Liver (tissue), 9 donors: ENCODE results near the gene PEX3. TPM values are rescaled to one million over a fixed set of nuclear protein-coding genes. Genes with fewer than 3 reads are reported as not detected.

Experiments used
- DNase-seq: peaks from one replicate; pipeline ENCODE4 v3.0.0-alpha.2; 2017; ENCODE audit warnings: low spot score
- H3K27ac ChIP-seq, 2 donors: one replicate each; pipeline ENCODE4 v1.7.0; 2013; ENCODE audit warnings: inconsistent platforms in 2 of 2, low read length in 2 of 2, control low read depth in 1 of 2, low read depth in 1 of 2, mild to moderate bottlenecking in 1 of 2
- H3K27me3 ChIP-seq, 4 donors: one replicate each; pipeline versions ENCODE4 v1.6.1 to v1.7.0; 2013; ENCODE audit warnings: low read length in 3 of 4, inconsistent platforms in 1 of 4, mild to moderate bottlenecking in 1 of 4, moderate library complexity in 1 of 4; ENCODE audit not compliant: control insufficient read depth in 4 of 4, insufficient read depth in 4 of 4
- H3K36me3 ChIP-seq, 4 donors: one replicate each; pipeline versions ENCODE4 v1.6.1 to v1.7.0; 2013; ENCODE audit warnings: low read length in 3 of 4, mild to moderate bottlenecking in 3 of 4, low read depth in 1 of 4, moderate library complexity in 1 of 4; ENCODE audit not compliant: control insufficient read depth in 4 of 4, insufficient read depth in 3 of 4
- H3K4me1 ChIP-seq, 4 donors: one replicate each; pipeline versions ENCODE4 v1.6.1 to v1.7.0; 2013; ENCODE audit warnings: low read length in 3 of 4, mild to moderate bottlenecking in 3 of 4, moderate library complexity in 1 of 4; ENCODE audit not compliant: control insufficient read depth in 4 of 4, insufficient read depth in 4 of 4
- H3K4me3 ChIP-seq, 3 donors: one replicate each; pipeline versions ENCODE4 v1.6.1 to v1.7.0; 2013; ENCODE audit warnings: low read length in 3 of 3, control low read depth in 1 of 3, low read depth in 1 of 3, mild to moderate bottlenecking in 1 of 3
- H3K9ac ChIP-seq, 2 donors: one replicate each; pipeline ENCODE4 v1.7.0; 2013; ENCODE audit warnings: low read length in 2 of 2, mild to moderate bottlenecking in 2 of 2, moderate library complexity in 2 of 2, control low read depth in 1 of 2, low read depth in 1 of 2
- H3K9me3 ChIP-seq, 4 donors: one replicate each; pipeline versions ENCODE4 v1.6.1 to v1.7.0; 2013; ENCODE audit warnings: low read length in 3 of 4; ENCODE audit not compliant: control insufficient read depth in 4 of 4
- EGR1 ChIP-seq, 2 donors: IDR thresholded peaks; 2 replicates each; pipeline ENCODE4 v1.6.1; 2016 to 2018; ENCODE audit warnings: antibody characterized with exemption in 2 of 2, low read depth in 2 of 2
- FOXA1 ChIP-seq: IDR thresholded peaks from 2 replicates; pipeline ENCODE4 v1.6.1; 2016; ENCODE audit warnings: antibody characterized with exemption
- FOXA2 ChIP-seq: IDR thresholded peaks from 2 replicates; pipeline ENCODE4 v1.6.1; 2016; ENCODE audit warnings: antibody characterized with exemption
- GABPA ChIP-seq, 2 donors: IDR thresholded peaks in 1 of 2; conservative IDR thresholded peaks in 1 of 2; 2 replicates each; pipeline ENCODE4 v1.6.1; 2016; ENCODE audit warnings: antibody characterized with exemption in 2 of 2, mild to moderate bottlenecking in 1 of 2, moderate library complexity in 1 of 2
- HNF4A ChIP-seq, 2 donors: conservative IDR thresholded peaks; 2 replicates each; pipeline ENCODE4 v1.6.1; 2016; ENCODE audit warnings: antibody characterized with exemption in 2 of 2, mild to moderate bottlenecking in 2 of 2
- HNF4G ChIP-seq: IDR thresholded peaks from 2 replicates; pipeline ENCODE4 v1.6.1; 2016; ENCODE audit warnings: antibody characterized with exemption
- JUND ChIP-seq, 2 donors: IDR thresholded peaks; 2 replicates each; pipeline ENCODE4 v1.6.1; 2016; ENCODE audit warnings: antibody characterized with exemption in 2 of 2
- NR2F2 ChIP-seq: IDR thresholded peaks from 2 replicates; pipeline ENCODE4 v1.6.1; 2016; ENCODE audit warnings: antibody characterized with exemption
- RAD21 ChIP-seq, 2 donors: IDR thresholded peaks; 2 replicates each; pipeline ENCODE4 v1.6.1; 2016; ENCODE audit warnings: antibody characterized with exemption in 2 of 2, mild to moderate bottlenecking in 2 of 2
- RXRA ChIP-seq, 2 donors: IDR thresholded peaks; 2 replicates each; pipeline ENCODE4 v1.6.1; 2017 to 2018; ENCODE audit warnings: antibody characterized with exemption in 2 of 2, mild to moderate bottlenecking in 1 of 2
- SP1 ChIP-seq: IDR thresholded peaks from 2 replicates; pipeline ENCODE4 v1.6.1; 2018; ENCODE audit warnings: antibody characterized with exemption, mild to moderate bottlenecking
- TAF1 ChIP-seq: conservative IDR thresholded peaks from 2 replicates; pipeline ENCODE4 v1.6.1; 2016; ENCODE audit warnings: antibody characterized with exemption, mild to moderate bottlenecking
- YY1 ChIP-seq: IDR thresholded peaks from 2 replicates; pipeline ENCODE4 v1.6.1; 2016; ENCODE audit warnings: antibody characterized with exemption, mild to moderate bottlenecking
- WGBS: extraction: QIAGEN DNeasy Blood & Tissue Kit; methylation state at CpG from one replicate; pipeline ENCODE4 v1.1.7; 2013; 5-methylcytosine and 5-hydroxymethylcytosine counted together
- polyA plus RNA-seq, 2 donors: library from polyadenylated mRNA; stranded (reverse) in 1 of 2; unstranded in 1 of 2; fragments of 200-250 nt in 1 of 2; fragments of >200 nt in 1 of 2; fragmentation: Nextera tagmentation in 1 of 2; extraction: Ambion mirVana in 1 of 2; gene quantifications; one replicate each; pipeline versions ENCODE4 v1.2.1 to v1.2.3, GENCODE V29; 2013 to 2015
- total RNA-seq, 2 donors: library from RNA; depleted of rRNA; stranded (reverse); fragments of >200 nt; gene quantifications; one replicate each; pipeline ENCODE4 v1.2.3, GENCODE V29; 2014
- TF ChIP-seq, protein P1 (sequence below): fragments of 150-350 bp; IDR thresholded peaks from 2 replicates; pipeline ENCODE4 v1.5.1; 2017; ENCODE audit warnings: improper control_type of control experiment, low read depth, low read length; ENCODE audit not compliant: missing input control
- TF ChIP-seq, protein P2 (sequence below): IDR thresholded peaks from 2 replicates; pipeline ENCODE4 v1.6.1; 2016; ENCODE audit warnings: antibody characterized with exemption, mild to moderate bottlenecking
- TF ChIP-seq, protein P3 (sequence below): IDR thresholded peaks from 2 replicates; pipeline ENCODE4 v1.6.1; 2016; ENCODE audit warnings: antibody characterized with exemption
- TF ChIP-seq, protein P4 (sequence below): IDR thresholded peaks from 2 replicates; pipeline ENCODE4 v1.6.1; 2016; ENCODE audit warnings: antibody characterized with exemption
- TF ChIP-seq, protein P5 (sequence below): IDR thresholded peaks from 2 replicates; pipeline ENCODE4 v1.6.1; 2016; ENCODE audit warnings: antibody characterized with exemption
- donor health status: healthy.
- donor health status: healthy.
- donor health status: healthy.
- donor health status: healthy.
- donor health status: healthy.

PEX3 gene
- total and polyA plus RNA-seq, 4 donors = 12.7 to 27.2 (median 15.2) TPM

DNA sequence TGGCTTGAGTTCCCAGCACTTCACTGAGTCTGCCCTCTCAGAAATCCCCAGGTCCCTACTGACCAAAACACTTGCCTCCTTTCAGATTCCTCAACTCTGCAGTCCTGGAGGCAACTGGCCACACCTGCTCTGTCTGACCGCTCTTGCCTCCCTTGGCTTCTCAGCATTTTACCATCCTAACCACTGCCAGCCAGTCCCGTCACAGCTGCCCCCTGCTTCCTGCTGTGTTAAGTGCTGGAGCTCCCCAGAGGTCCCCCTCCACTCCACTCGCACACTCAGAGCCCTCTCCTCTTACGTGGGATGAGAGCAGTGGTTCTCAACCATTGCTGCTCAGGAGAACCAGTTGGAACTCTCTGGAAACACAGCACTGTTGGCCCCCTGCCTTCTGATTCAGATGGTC lies 20.6 kb upstream of the PEX3 start:
- Histone ChIP-seq H3K9ac (no peak overlapping the region), H3K27ac (no peak overlapping the region), H3K4me3 (no peak overlapping the region), H3K36me3 (no peaks in the 10 kb centered on the region), H3K27me3 (no peaks in the 10 kb centered on the region), H3K9me3 (no peaks in the 10 kb centered on the region), H3K4me1 (peaks cover 4 to 25% (median 23%) of the 10 kb centered on the region in 4 donors)
- 98% methylated on average over 4 of the region's 4 CpGs for WGBS
- TF ChIP-seq HNF4A (conservative IDR thresholded peaks at IDR 0.05) (no peak), YY1 (no peak), SP1 (no peak), RAD21 (IDR thresholded peaks at IDR 0.05) (no peak), RXRA (IDR thresholded peaks at IDR 0.05) (no peak)
- TF ChIP-seq, protein P1, sequence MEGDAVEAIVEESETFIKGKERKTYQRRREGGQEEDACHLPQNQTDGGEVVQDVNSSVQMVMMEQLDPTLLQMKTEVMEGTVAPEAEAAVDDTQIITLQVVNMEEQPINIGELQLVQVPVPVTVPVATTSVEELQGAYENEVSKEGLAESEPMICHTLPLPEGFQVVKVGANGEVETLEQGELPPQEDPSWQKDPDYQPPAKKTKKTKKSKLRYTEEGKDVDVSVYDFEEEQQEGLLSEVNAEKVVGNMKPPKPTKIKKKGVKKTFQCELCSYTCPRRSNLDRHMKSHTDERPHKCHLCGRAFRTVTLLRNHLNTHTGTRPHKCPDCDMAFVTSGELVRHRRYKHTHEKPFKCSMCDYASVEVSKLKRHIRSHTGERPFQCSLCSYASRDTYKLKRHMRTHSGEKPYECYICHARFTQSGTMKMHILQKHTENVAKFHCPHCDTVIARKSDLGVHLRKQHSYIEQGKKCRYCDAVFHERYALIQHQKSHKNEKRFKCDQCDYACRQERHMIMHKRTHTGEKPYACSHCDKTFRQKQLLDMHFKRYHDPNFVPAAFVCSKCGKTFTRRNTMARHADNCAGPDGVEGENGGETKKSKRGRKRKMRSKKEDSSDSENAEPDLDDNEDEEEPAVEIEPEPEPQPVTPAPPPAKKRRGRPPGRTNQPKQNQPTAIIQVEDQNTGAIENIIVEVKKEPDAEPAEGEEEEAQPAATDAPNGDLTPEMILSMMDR = no peak
- TF ChIP-seq, protein P2, sequence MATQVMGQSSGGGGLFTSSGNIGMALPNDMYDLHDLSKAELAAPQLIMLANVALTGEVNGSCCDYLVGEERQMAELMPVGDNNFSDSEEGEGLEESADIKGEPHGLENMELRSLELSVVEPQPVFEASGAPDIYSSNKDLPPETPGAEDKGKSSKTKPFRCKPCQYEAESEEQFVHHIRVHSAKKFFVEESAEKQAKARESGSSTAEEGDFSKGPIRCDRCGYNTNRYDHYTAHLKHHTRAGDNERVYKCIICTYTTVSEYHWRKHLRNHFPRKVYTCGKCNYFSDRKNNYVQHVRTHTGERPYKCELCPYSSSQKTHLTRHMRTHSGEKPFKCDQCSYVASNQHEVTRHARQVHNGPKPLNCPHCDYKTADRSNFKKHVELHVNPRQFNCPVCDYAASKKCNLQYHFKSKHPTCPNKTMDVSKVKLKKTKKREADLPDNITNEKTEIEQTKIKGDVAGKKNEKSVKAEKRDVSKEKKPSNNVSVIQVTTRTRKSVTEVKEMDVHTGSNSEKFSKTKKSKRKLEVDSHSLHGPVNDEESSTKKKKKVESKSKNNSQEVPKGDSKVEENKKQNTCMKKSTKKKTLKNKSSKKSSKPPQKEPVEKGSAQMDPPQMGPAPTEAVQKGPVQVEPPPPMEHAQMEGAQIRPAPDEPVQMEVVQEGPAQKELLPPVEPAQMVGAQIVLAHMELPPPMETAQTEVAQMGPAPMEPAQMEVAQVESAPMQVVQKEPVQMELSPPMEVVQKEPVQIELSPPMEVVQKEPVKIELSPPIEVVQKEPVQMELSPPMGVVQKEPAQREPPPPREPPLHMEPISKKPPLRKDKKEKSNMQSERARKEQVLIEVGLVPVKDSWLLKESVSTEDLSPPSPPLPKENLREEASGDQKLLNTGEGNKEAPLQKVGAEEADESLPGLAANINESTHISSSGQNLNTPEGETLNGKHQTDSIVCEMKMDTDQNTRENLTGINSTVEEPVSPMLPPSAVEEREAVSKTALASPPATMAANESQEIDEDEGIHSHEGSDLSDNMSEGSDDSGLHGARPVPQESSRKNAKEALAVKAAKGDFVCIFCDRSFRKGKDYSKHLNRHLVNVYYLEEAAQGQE = no peak
- TF ChIP-seq, protein P3, sequence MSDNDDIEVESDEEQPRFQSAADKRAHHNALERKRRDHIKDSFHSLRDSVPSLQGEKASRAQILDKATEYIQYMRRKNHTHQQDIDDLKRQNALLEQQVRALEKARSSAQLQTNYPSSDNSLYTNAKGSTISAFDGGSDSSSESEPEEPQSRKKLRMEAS = no peak
- no peak for DNase-seq

DNA sequence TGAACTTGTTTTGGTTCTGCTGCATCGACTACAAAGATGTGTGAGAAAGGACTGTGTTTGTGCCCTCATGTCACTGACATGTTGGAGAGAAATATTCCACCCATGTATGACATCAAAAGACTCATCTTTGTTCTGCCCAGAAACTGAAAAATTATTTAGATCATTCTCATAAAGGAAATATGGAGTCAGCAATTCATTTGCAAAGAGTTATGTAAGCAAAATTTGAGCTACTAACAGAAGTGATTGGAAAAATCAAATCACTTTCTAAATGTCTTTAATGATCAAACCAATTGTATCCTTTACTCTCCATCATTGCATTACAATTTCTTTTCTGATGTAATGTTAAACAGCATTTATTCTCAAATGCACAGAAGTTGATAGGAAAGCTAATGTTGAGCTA lies 19.4 kb upstream of the PEX3 start:
- H3K9ac ChIP-seq = no peak overlapping the region
- H3K9me3 ChIP-seq = no peaks in the 10 kb centered on the region
- 28% methylated on average over 1 of the region's 1 CpG for WGBS
- DNase-seq = no peak
- H3K4me3 ChIP-seq = no peak overlapping the region
- no peak overlapping the region for H3K27ac ChIP-seq
- TF ChIP-seq RAD21 (IDR thresholded peaks at IDR 0.05) (no peak), NR2F2 (no peak), JUND (IDR thresholded peaks at IDR 0.05) (no peak), TAF1 (no peak), HNF4A (conservative IDR thresholded peaks at IDR 0.05) (no peak), HNF4G (no peak), RXRA (IDR thresholded peaks at IDR 0.05) (no peak), FOXA1 (no peak), SP1 (no peak), GABPA (IDR thresholded peaks at IDR 0.05 in 1 of 2, conservative IDR thresholded peaks at IDR 0.05 in 1 of 2) (no peak), FOXA2 (no peak), YY1 (no peak), EGR1 (IDR thresholded peaks at IDR 0.05; ENCODE audit: low read depth in 2 of 2) (no peak)
- TF ChIP-seq, protein P3 = no peak
- TF ChIP-seq, protein P4, sequence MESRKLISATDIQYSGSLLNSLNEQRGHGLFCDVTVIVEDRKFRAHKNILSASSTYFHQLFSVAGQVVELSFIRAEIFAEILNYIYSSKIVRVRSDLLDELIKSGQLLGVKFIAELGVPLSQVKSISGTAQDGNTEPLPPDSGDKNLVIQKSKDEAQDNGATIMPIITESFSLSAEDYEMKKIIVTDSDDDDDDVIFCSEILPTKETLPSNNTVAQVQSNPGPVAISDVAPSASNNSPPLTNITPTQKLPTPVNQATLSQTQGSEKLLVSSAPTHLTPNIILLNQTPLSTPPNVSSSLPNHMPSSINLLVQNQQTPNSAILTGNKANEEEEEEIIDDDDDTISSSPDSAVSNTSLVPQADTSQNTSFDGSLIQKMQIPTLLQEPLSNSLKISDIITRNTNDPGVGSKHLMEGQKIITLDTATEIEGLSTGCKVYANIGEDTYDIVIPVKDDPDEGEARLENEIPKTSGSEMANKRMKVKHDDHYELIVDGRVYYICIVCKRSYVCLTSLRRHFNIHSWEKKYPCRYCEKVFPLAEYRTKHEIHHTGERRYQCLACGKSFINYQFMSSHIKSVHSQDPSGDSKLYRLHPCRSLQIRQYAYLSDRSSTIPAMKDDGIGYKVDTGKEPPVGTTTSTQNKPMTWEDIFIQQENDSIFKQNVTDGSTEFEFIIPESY = no peak
- TF ChIP-seq, protein P5, sequence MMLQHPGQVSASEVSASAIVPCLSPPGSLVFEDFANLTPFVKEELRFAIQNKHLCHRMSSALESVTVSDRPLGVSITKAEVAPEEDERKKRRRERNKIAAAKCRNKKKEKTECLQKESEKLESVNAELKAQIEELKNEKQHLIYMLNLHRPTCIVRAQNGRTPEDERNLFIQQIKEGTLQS = no peak
- TF ChIP-seq, protein P2 = no peak
- TF ChIP-seq, protein P1 = no peak
- H3K27me3 ChIP-seq = no peaks in the 10 kb centered on the region
- H3K4me1 ChIP-seq = peaks cover 4 to 25% (median 23%) of the 10 kb centered on the region in 4 donors
- H3K36me3 ChIP-seq = no peaks in the 10 kb centered on the region
